Amniotic stem cell (primary cell): ENCODE results near the gene ZBTB39.
"Not testable (repeated sequence)": the region's sequence is repeated elsewhere in the genome, so short reads cannot be mapped to it uniquely, and the experiment has no call there.

Source experiments
- DNase-seq: peaks from one replicate; lab custom pipeline; 2025; lab: John Stamatoyannopoulos, UW

The ZBTB39 gene

GRCh38 chr12:57005980-57006808 lies at the start of gene ZBTB39:
TSS of gene ZBTB39 (minus strand) at chr12:57006546. CDS start at chr12:57004917, 1,629 bp downstream.
- peak; percentile 43 for DNase-seq

GRCh38 chr12:57055824-57056223 lies 49.5 kb upstream of the ZBTB39 start:
- no peak for DNase-seq

GRCh38 chr12:57053901-57054300 lies 47.6 kb upstream of the ZBTB39 start:
- DNase-seq: not testable (repeated sequence)

GRCh38 chr12:57053146-57053545 lies 46.8 kb upstream of the ZBTB39 start:
- DNase-seq: not testable (repeated sequence)

- no peak for DNase-seq
Observed at GRCh38 chr12:57051011-57051410, 44.7 kb upstream of the ZBTB39 start.

GRCh38 chr12:57049890-57050289 lies 43.5 kb upstream of the ZBTB39 start, which contains the start of gene MYO1A:
TSS of gene MYO1A (minus strand) at chr12:57050129. CDS start at chr12:57048323, 1,806 bp downstream.
- DNase-seq: no peak

GRCh38 chr12:57049119-57049446 lies 42.7 kb upstream of the ZBTB39 start:
- no peak for DNase-seq

GRCh38 chr12:57048423-57049118 lies 42.2 kb upstream of the ZBTB39 start:
- no peak for DNase-seq

- DNase-seq: no peak
Observed at GRCh38 chr12:57047981-57048380, 41.6 kb upstream of the ZBTB39 start.

- DNase-seq: no peak
Observed at GRCh38 chr12:57046947-57047890, 40.9 kb upstream of the ZBTB39 start.

- DNase-seq: no peak
Observed at GRCh38 chr12:57046086-57046791, 39.9 kb upstream of the ZBTB39 start.

- no peak for DNase-seq
Observed at GRCh38 chr12:57044889-57045288, 38.5 kb upstream of the ZBTB39 start.

- no peak for DNase-seq
Observed at GRCh38 chr12:57044468-57044867, 38.1 kb upstream of the ZBTB39 start.

- no peak for DNase-seq
Observed at GRCh38 chr12:57042695-57043094, 36.3 kb upstream of the ZBTB39 start.

GRCh38 chr12:57040750-57041149 lies 34.4 kb upstream of the ZBTB39 start:
- DNase-seq: no peak

GRCh38 chr12:57040211-57040610 lies 33.9 kb upstream of the ZBTB39 start:
- DNase-seq: no peak

- DNase-seq: no peak
Observed at GRCh38 chr12:57039016-57039798, 32.9 kb upstream of the ZBTB39 start.

- no peak for DNase-seq
Observed at GRCh38 chr12:57037264-57037663, 30.9 kb upstream of the ZBTB39 start.

- DNase-seq: no peak
Observed at GRCh38 chr12:57033431-57033830, 27.1 kb upstream of the ZBTB39 start.

GRCh38 chr12:57031789-57032188 lies 25.4 kb upstream of the ZBTB39 start:
- DNase-seq: no peak
